ENCODE measurements around the gene TMOD2. TPM values are rescaled to one million over a fixed set of nuclear protein-coding genes. Genes with fewer than 3 reads are reported as not detected.

Gene TMOD2
- total and polyA plus RNA-seq, 2 of the 8 experiments (the other 6 are each of a cell fraction or from before 2014, with no cell fraction given) = 0.80 to 6.5 TPM

DNA sequence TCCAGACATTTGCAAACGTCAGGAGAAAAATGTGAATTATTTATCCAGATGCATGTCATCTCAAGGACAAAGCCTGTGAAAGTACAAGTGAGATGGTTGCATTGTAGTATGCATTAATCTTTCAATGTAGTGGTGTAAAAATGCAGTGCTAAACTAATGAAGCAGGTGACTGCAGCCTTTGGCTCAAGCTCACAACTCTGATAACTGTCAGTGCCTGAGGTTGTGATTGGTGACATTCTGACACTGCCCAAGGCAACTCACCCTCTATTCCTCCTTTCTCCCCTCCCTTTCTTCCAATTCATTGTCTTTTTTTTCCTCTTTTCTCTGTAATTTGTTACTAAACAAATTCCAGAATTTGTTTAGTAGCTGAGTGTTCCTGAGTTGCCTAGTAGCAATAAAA is 58.1 kb downstream of the TMOD2 start:
- Histone ChIP-seq H3K4me1 (replicated peaks in 1 of 4; ENCODE audit: control insufficient read depth in 3 of 4, insufficient read depth in 4 of 4, low read length in 3 of 4) (no peaks in the 10 kb centered on the region; a peak in 1 of 7 replicates), H3K27ac (ENCODE audit: low read depth, low read length) (no peak overlapping the region), H4K20me1 (replicated peaks in 1 of 2; ENCODE audit: control insufficient read depth in 1 of 2, insufficient read depth in 2 of 2, low read length in 2 of 2) (no peaks in the 10 kb centered on the region), H3K23ac (ENCODE audit: insufficient read length) (no peak overlapping the region), H3K9me3 (ENCODE audit: insufficient read depth in 2 of 2, low read depth in 1 of 2, low read length in 1 of 2) (no peaks in the 10 kb centered on the region), H4K91ac (replicated peaks; ENCODE audit: insufficient read length, low read length) (no peak overlapping the region), H3K27me3 (replicated peaks in 1 of 4; ENCODE audit: control insufficient read depth in 3 of 4, extremely low read depth in 1 of 4, insufficient read depth in 3 of 4, low read length in 3 of 4) (no peaks in the 10 kb centered on the region), H3K9ac (replicated peaks in 1 of 4; ENCODE audit: extremely low read depth in 1 of 4, low read depth in 3 of 4, low read length in 3 of 4) (no peak overlapping the region), H3K79me1 (ENCODE audit: low read depth, low read length) (no peaks in the 10 kb centered on the region), H2AK5ac (ENCODE audit: low read depth, low read length) (no peak overlapping the region), H2BK20ac (ENCODE audit: low read length) (no peak overlapping the region), H4K5ac (ENCODE audit: insufficient read length, low read depth, low read length) (no peak overlapping the region), H3K14ac (ENCODE audit: insufficient read length) (no peak overlapping the region), H3K4me2 (ENCODE audit: insufficient read depth in 1 of 2, low read depth in 2 of 2, low read length in 2 of 2) (no peak overlapping the region), H2BK5ac (ENCODE audit: low read depth, low read length) (no peak overlapping the region), H3K4me3 (ENCODE audit: extremely low read depth in 1 of 4, insufficient read depth in 2 of 4, low read depth in 3 of 4, low read length in 4 of 4) (no peak overlapping the region), H3K18ac (ENCODE audit: extremely low read depth, low read length) (no peak overlapping the region), H2BK12ac (ENCODE audit: low read depth, low read length) (no peak overlapping the region), H3K56ac (replicated peaks; ENCODE audit: insufficient read length, low read depth, low read length) (no peak overlapping the region), H3K23me2 (ENCODE audit: low read depth, low read length) (no peaks in the 10 kb centered on the region), H3K4ac (replicated peaks; ENCODE audit: insufficient read length, low read depth, low read length) (no peak overlapping the region), H2BK15ac (ENCODE audit: low read length) (no peak overlapping the region), H3K79me2 (ENCODE audit: control insufficient read depth in 1 of 2, insufficient read depth in 2 of 2, low read length in 2 of 2) (no peaks in the 10 kb centered on the region), H4K8ac (ENCODE audit: extremely low read depth, insufficient read depth, low read length) (no peak overlapping the region), H2BK120ac (replicated peaks; ENCODE audit: low read depth, low read length) (no peak overlapping the region), H2AFZ (ENCODE audit: low read length) (no peak overlapping the region), H3K36me3 (ENCODE audit: control insufficient read depth in 2 of 4, insufficient read depth in 4 of 4, low read length in 3 of 4) (no peaks in the 10 kb centered on the region)
- FAIRE-seq (no peak), DNase-seq (ENCODE audit: low read depth in 1 of 2, low spot score in 2 of 2) (no peak)
- CTCF ChIA-PET (ENCODE audit: partially characterized antibody) = interaction anchor here (1.3 kb wide), 1 partner anchor 78 kb away, joined by 3 read pairs; no protein-coding TSS in a partner anchor
- TF ChIP-seq CBX8 (IDR thresholded peaks at IDR 0.05; ENCODE audit: borderline replicate concordance, low read depth, low read length) = no peak
- TF ChIP-seq, protein P1, sequence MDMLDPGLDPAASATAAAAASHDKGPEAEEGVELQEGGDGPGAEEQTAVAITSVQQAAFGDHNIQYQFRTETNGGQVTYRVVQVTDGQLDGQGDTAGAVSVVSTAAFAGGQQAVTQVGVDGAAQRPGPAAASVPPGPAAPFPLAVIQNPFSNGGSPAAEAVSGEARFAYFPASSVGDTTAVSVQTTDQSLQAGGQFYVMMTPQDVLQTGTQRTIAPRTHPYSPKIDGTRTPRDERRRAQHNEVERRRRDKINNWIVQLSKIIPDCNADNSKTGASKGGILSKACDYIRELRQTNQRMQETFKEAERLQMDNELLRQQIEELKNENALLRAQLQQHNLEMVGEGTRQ (IDR thresholded peaks at IDR 0.05; ENCODE audit: low read length) = no peak
- TF ChIP-seq RNF2 (IDR thresholded peaks at IDR 0.05; ENCODE audit: borderline replicate concordance, low read depth, low read length, missing control alignments, poor library complexity, severe bottlenecking) = no peak
- no peak for TF ChIP-seq EGR1 (IDR thresholded peaks at IDR 0.05; ENCODE audit: borderline replicate concordance, low read depth, low read length)
- TF ChIP-seq SP4 (IDR thresholded peaks at IDR 0.05; ENCODE audit: low read length) = no peak
- no peak for TF ChIP-seq BCL11A (IDR thresholded peaks at IDR 0.05; ENCODE audit: low read depth in 2 of 2, low read length in 2 of 2)
- TF ChIP-seq SIN3A (conservative IDR thresholded peaks at IDR 0.05 in 1 of 2, IDR thresholded peaks at IDR 0.05 in 1 of 2; ENCODE audit: low read depth in 1 of 2, low read length in 2 of 2) = no peak
- TF ChIP-seq TAF1 (IDR thresholded peaks at IDR 0.05; ENCODE audit: low read depth, low read length) = no peak
- no peak for TF ChIP-seq KDM4A (IDR thresholded peaks at IDR 0.05; ENCODE audit: low read depth, low read length, severe bottlenecking)
- 85% methylated on average over 1 of the region's 1 CpG; no CpG with 5 or more reads in 1 of the 2 experiments for WGBS, 2 experiments (ENCODE audit: extremely low coverage in 1 of 2, insufficient coverage in 1 of 2, insufficient read length in 1 of 2, insufficient replicate concordance in 2 of 2, low coverage in 1 of 2, low lambda C conversion rate in 2 of 2, missing lambda C conversion rate in 1 of 2)
- POLR2A ChIA-PET (ENCODE audit: partially characterized antibody) = no interaction called here

Data from H1 (cell line).